Endodermal cell (in vitro differentiated cells): ENCODE data around the gene ADGRD1. TPM values are rescaled to one million over a fixed set of nuclear protein-coding genes. Genes with fewer than 3 reads are reported as not detected.

Experiments
- DNase-seq: peaks from one replicate; pipeline ENCODE4 v3.0.0-alpha.2; 2017
- H3K27ac ChIP-seq: 2 replicates; pipeline ENCODE4 v1.5.1; 2013; ENCODE audit warnings: mild to moderate bottlenecking, low read depth, low read length, moderate library complexity
- H3K27me3 ChIP-seq: 2 replicates; pipeline ENCODE4 v1.6.1; 2013; ENCODE audit warnings: mild to moderate bottlenecking, low read length, moderate library complexity; ENCODE audit not compliant: insufficient read depth, control insufficient read depth, poor library complexity, severe bottlenecking
- H3K36me3 ChIP-seq: 2 replicates; pipeline ENCODE4 v1.7.0; 2013; ENCODE audit warnings: mild to moderate bottlenecking, low read length, moderate library complexity; ENCODE audit not compliant: control insufficient read depth, insufficient read depth
- H3K4me1 ChIP-seq: one replicate; pipeline ENCODE4 v1.7.0; 2013; ENCODE audit warnings: low read length; ENCODE audit not compliant: control insufficient read depth, insufficient read depth
- H3K4me3 ChIP-seq: 2 replicates; pipeline ENCODE4 v1.5.1; 2013; ENCODE audit warnings: mild to moderate bottlenecking, low read length, moderate library complexity
- H3K9ac ChIP-seq: 2 replicates; pipeline ENCODE4 v1.6.1; 2013; ENCODE audit warnings: mild to moderate bottlenecking, low read length, moderate library complexity; ENCODE audit not compliant: poor library complexity, severe bottlenecking; ENCODE audit errors: extremely low read depth
- H3K9me3 ChIP-seq: 2 replicates; pipeline ENCODE4 v1.6.1; 2013; ENCODE audit warnings: mild to moderate bottlenecking, low read length, moderate library complexity; ENCODE audit not compliant: control insufficient read depth
- H3K27ac Mint-ChIP-seq: 2 replicates; pipeline ENCODE4 v1.8.0; 2020; ENCODE audit warnings: mixed read lengths
- H3K27me3 Mint-ChIP-seq: 2 replicates; pipeline ENCODE4 v1.8.0; 2021; ENCODE audit warnings: mild to moderate bottlenecking, mixed read lengths; ENCODE audit not compliant: insufficient read depth
- H3K36me3 Mint-ChIP-seq: 2 replicates; pipeline ENCODE4 v1.8.0; 2020; ENCODE audit warnings: low read depth, mixed read lengths
- H3K4me1 Mint-ChIP-seq: 2 replicates; pipeline ENCODE4 v1.8.0; 2020; ENCODE audit warnings: mixed read lengths
- H3K4me3 Mint-ChIP-seq: 2 replicates; pipeline ENCODE4 v1.8.0; 2020; ENCODE audit warnings: mild to moderate bottlenecking, moderate library complexity, mixed read lengths
- H3K9me3 Mint-ChIP-seq: 2 replicates; pipeline ENCODE4 v1.8.0; 2020; ENCODE audit warnings: mild to moderate bottlenecking, mixed read lengths
- WGBS, 2 experiments: methylation state at CpG; one replicate each; pipeline versions ENCODE4 v1.1.5 to v1.1.7; 2013; ENCODE audit warnings: missing lambda C conversion rate in 2 of 2, mixed read lengths in 1 of 2; ENCODE audit not compliant: insufficient coverage in 1 of 2, insufficient read length in 1 of 2; 5-methylcytosine and 5-hydroxymethylcytosine counted together
- total RNA-seq, 2 donors: library from RNA; stranded (reverse); fragmentation: NEBNext Ultra II Directional in 1 of 2; extraction: Animal tissue kit (Norgen Biotek cat#: 25700) in 1 of 2; gene quantifications; 2 replicates in 1 of 2; 3 replicates in 1 of 2; pipeline ENCODE4 v1.2.1, GENCODE V29; 2021
- TF ChIP-seq, protein P1 (sequence below): fragments of 200-600 bp; sonication (generic); conservative IDR thresholded peaks from 2 replicates; pipeline ENCODE4 v1.5.0; 2021; ENCODE audit warnings: antibody characterized with exemption, mild to moderate bottlenecking

Gene ADGRD1
- total RNA-seq, 2 donors from 2014 or later: 1.3 to 2.9 TPM

- Histone ChIP-seq H3K36me3 (no peaks in the 10 kb centered on the region), H3K9me3 (no peaks in the 10 kb centered on the region), H3K9ac (no peak overlapping the region), H3K27me3 (no peaks in the 10 kb centered on the region), H3K4me3 (no peak overlapping the region), H3K4me1 (no peaks in the 10 kb centered on the region), H3K27ac (no peak overlapping the region)
- WGBS, 2 experiments: 83 to 86% methylated on average over 20 to 28 of the region's 28 CpGs
- no peak overlapping the region for H3K27ac Mint-ChIP-seq
- peaks cover 4% of the 10 kb centered on the region for H3K4me1 Mint-ChIP-seq
- TF ChIP-seq, protein P1, sequence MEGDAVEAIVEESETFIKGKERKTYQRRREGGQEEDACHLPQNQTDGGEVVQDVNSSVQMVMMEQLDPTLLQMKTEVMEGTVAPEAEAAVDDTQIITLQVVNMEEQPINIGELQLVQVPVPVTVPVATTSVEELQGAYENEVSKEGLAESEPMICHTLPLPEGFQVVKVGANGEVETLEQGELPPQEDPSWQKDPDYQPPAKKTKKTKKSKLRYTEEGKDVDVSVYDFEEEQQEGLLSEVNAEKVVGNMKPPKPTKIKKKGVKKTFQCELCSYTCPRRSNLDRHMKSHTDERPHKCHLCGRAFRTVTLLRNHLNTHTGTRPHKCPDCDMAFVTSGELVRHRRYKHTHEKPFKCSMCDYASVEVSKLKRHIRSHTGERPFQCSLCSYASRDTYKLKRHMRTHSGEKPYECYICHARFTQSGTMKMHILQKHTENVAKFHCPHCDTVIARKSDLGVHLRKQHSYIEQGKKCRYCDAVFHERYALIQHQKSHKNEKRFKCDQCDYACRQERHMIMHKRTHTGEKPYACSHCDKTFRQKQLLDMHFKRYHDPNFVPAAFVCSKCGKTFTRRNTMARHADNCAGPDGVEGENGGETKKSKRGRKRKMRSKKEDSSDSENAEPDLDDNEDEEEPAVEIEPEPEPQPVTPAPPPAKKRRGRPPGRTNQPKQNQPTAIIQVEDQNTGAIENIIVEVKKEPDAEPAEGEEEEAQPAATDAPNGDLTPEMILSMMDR: peak; percentile 42
- DNase-seq: peak; percentile 74
- H3K9me3 Mint-ChIP-seq: no peaks in the 10 kb centered on the region
- peaks cover 12% of the 10 kb centered on the region for H3K27me3 Mint-ChIP-seq
- H3K36me3 Mint-ChIP-seq: no peaks in the 10 kb centered on the region
- H3K4me3 Mint-ChIP-seq: no peak overlapping the region
These were observed 184.3 kb downstream of the ADGRD1 start for GRCh38 chr12:131137836-131138637.

DNA sequence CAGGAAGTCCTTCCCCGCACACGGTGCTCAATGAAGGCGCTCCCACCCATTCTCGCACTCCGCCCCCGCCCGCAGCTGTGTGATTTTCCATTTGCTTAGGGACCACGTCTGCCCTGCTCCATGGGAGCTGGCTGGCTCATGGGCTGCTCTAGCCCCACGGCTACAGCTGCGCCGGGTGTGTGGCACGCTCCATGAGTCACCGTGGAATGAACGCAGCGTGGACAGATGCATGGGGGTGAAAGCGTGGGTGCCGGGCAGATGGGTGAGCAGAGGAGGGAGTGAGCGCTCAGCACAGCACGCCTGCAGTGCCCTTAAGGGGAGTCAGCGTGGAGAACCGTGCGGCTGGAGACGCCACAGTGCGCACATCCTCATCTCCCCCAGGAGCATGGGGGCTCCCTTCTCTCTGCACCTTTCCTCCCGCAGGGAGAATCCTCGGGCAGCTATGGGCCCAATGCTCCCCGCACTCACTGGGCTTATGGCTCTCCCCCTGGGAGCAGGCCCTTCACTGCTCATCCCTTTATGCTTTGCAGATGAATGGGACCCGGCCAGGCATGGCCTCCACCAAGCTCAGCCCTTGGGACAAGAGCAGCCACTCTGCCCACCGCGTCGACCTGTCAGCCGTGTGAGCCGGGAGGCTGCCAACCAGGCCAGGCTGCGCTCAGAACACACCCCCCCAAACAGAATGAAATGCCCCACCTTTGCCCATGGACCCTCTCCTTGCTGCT is 185.1 kb downstream of the ADGRD1 start:
- no peak overlapping the region for H3K27ac Mint-ChIP-seq

GRCh38 chr12:131139363-131140068 is 185.8 kb downstream of the ADGRD1 start:
- no peaks in the 10 kb centered on the region for H3K36me3 ChIP-seq
- WGBS, 2 experiments: 96% methylated on average over 19 to 27 of the region's 27 CpGs
- no peak overlapping the region for H3K27ac Mint-ChIP-seq
- no peak for DNase-seq
- no peaks in the 10 kb centered on the region for H3K27me3 Mint-ChIP-seq
- H3K36me3 Mint-ChIP-seq: no peaks in the 10 kb centered on the region
- H3K4me1 Mint-ChIP-seq: peaks cover 4% of the 10 kb centered on the region
- H3K4me3 Mint-ChIP-seq: no peak overlapping the region
- TF ChIP-seq, protein P1: no peak
- H3K4me3 ChIP-seq: no peak overlapping the region
- no peaks in the 10 kb centered on the region for H3K27me3 ChIP-seq
- no peak overlapping the region for H3K27ac ChIP-seq
- H3K9me3 Mint-ChIP-seq: no peaks in the 10 kb centered on the region
- H3K4me1 ChIP-seq: no peaks in the 10 kb centered on the region
- no peaks in the 10 kb centered on the region for H3K9me3 ChIP-seq
- no peak overlapping the region for H3K9ac ChIP-seq

More for the DNA sequence above, 185.1 kb downstream of the ADGRD1 start:
- no peak overlapping the region for H3K27ac ChIP-seq
- WGBS, 2 experiments: 93 to 94% methylated on average over 19 to 34 of the region's 34 CpGs
- Mint-ChIP-seq H3K27me3 (peaks cover 4% of the 10 kb centered on the region), H3K4me3 (no peak overlapping the region), H3K4me1 (peaks cover 4% of the 10 kb centered on the region), H3K36me3 (no peaks in the 10 kb centered on the region), H3K9me3 (no peaks in the 10 kb centered on the region)
- no peak for DNase-seq
- no peaks in the 10 kb centered on the region for H3K4me1 ChIP-seq
- no peaks in the 10 kb centered on the region for H3K9me3 ChIP-seq
- no peaks in the 10 kb centered on the region for H3K36me3 ChIP-seq
- H3K27me3 ChIP-seq: no peaks in the 10 kb centered on the region
- TF ChIP-seq, protein P1: no peak
- no peak overlapping the region for H3K9ac ChIP-seq
- H3K4me3 ChIP-seq: no peak overlapping the region
